ENCODE data around the gene CABLES1.
"Not testable (repeated sequence)": the region's sequence is repeated elsewhere in the genome, so short reads cannot be mapped to it uniquely, and the experiment has no call there.

The CABLES1 gene

GRCh38 chr18:23142251-23142929, 7.1 kb downstream of the CABLES1 start:
- DNase-seq (ENCODE audit: low read depth in 2 of 2), result no peak

GRCh38 chr18:23143016-23143814, 7.9 kb downstream of the CABLES1 start:
- no peak for DNase-seq (ENCODE audit: low read depth in 2 of 2)

- no peak for DNase-seq (ENCODE audit: low read depth in 2 of 2)
Observed at GRCh38 chr18:23143815-23144261, 8.6 kb downstream of the CABLES1 start.

DNA sequence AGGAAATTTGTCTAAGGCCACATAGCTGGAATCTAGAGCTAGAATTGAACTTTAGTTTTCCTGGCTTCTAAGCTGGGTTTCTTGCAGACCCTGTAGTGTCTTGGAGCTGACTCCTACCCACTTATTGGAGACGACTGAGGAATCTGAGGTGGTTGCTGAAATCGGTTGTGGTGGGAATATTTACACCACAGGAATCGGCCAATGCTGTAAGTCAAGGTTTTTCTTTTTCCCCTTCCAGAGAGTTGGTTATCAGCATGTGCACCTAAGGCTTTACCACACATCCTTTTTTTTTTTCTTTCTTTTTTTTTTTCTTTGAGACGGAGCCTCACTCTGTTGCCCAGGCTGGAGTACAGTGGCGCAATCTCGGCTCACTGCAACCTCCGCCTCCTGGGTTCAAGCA, 9.4 kb downstream of the CABLES1 start:
- no peak for DNase-seq (ENCODE audit: low read depth in 2 of 2)

GRCh38 chr18:23145621-23146020, 10.3 kb downstream of the CABLES1 start:
- no peak for DNase-seq (ENCODE audit: low read depth in 2 of 2)

GRCh38 chr18:23146861-23147469, 11.7 kb downstream of the CABLES1 start:
- no peak for DNase-seq (ENCODE audit: low read depth in 2 of 2)

DNA sequence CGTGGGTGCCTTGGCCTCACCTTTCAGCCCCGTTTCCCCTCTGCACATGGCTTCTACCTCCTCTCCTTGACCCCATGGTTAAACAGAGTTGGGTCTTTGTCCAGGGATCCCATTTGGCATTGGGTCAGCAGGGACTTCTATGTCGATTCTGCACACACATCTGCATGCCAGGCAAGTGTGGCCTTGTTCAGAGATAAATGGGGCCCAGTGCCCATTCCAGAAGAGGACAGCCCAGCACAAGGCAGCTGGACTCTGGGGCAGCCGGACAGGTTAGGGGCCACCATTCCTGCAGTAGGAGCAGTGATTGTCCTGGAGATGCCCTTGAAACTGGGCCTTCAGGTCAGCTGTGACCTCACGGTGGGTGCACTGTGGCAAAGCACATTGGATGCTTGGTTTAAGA, 13.1 kb downstream of the CABLES1 start:
- no peak for DNase-seq (ENCODE audit: low read depth in 2 of 2)

- no peak for DNase-seq (ENCODE audit: low read depth in 2 of 2)
Observed at GRCh38 chr18:23149570-23149969, 14.3 kb downstream of the CABLES1 start.

DNA sequence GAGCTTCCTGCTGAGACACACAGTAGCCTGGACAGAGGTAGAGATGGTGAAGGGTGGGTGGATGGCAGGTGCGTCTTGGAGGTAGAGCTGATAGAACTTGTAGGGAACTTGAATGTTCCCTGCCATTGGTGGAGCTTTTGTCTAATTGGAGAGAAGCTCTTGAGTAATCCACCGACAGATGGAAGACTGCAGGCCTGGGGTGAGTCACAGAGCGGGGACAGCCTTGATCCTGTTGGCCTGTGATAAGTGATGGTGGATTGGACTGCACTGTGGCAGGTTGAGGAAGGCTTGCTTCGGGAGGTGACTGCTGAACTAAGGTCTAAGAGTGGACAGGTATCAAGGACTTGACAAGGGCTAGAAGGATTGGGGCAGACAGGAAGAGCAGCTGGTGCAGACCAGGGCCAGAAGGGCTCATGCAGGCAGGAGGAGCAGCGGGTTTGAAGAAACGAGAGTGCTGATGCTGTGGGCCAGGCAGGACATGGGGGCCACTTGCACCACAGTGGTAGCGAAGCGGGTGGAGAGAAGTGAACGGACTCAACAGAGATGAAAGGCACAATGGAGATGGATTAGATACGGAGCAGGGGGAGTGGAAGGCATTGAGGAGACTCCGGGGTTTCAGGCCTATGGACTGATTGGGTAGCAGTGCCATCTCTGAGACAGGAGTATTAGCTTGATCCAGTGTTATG, 16.3 kb downstream of the CABLES1 start:
- DNase-seq (ENCODE audit: low read depth in 2 of 2), result no peak

DNA sequence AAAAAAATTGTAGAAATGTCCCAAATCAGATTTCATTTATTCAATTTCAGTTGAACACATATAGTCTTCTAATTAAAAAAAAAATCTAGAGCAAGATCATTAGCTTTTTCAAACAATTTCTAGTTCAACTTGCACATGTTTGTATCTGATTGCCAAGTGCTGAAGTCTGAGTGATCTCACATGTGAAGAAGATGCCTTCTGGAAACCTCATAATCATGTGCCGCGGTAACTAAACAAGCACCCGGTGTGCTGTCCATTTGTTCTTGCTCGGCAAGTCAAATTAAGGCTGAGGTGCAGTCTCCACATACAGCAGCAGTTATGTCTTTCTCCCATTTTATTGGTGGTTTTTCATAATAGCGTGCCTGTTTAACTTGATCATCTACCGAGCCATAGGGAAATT, 18.7 kb downstream of the CABLES1 start:
- no peak for DNase-seq (ENCODE audit: low read depth in 2 of 2)

- no peak for DNase-seq (ENCODE audit: low read depth in 2 of 2)
Observed at GRCh38 chr18:23154823-23155500, 19.7 kb downstream of the CABLES1 start.

GRCh38 chr18:23155537-23155936, 20.3 kb downstream of the CABLES1 start:
- DNase-seq (ENCODE audit: low read depth in 2 of 2), result no peak

GRCh38 chr18:23156134-23156533, 20.8 kb downstream of the CABLES1 start:
- DNase-seq (ENCODE audit: low read depth in 2 of 2), result no peak

- DNase-seq (ENCODE audit: low read depth in 2 of 2), result no peak
Observed at GRCh38 chr18:23158058-23158457, 22.8 kb downstream of the CABLES1 start.

- not testable (repeated sequence) for DNase-seq (ENCODE audit: low read depth in 2 of 2)
Observed at GRCh38 chr18:23158884-23159283, 23.6 kb downstream of the CABLES1 start.

DNA sequence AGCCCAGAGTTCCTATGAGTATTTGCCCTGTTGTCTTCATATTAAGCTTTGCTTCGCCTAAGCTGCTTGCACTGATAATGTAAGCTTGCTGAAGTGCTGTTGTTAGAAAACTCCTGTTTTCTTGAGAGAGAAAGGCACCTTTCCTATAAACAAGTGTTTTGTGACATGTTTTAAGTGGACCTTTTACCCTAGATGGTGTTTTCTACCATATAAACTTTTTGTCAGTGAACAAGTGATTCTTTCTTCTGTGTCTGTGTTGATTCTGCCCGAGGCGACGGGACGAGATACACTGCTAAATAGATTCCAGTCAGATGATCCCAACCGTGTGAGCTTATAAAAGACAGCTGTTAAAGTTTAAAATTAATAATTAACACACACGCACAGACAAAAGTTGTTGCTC, 24.1 kb downstream of the CABLES1 start:
- no peak for DNase-seq (ENCODE audit: low read depth in 2 of 2)

DNA sequence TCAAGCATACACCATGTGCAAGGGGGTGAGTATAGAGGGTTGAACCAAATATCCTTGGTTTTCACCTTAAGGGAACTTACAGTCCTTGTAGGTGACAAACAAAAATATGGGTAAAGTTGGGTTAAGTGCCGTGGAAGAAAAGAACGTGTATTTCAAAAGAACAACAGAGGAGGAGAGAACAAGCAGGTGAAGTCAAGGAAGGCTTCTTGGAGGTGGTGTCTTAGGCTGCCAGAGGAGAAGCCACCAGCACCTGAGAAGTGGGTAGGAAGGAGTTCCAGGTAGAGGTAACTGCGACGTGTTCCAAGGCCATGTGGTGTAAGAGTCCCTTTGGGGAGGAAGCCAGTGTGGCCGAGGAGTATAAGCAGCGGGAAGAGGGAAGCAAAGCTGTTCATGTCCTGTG, 27.2 kb downstream of the CABLES1 start:
- DNase-seq (ENCODE audit: low read depth in 2 of 2), result no peak

- no peak for DNase-seq (ENCODE audit: low read depth in 2 of 2)
Observed at GRCh38 chr18:23163786-23164533, 28.7 kb downstream of the CABLES1 start.

DNA sequence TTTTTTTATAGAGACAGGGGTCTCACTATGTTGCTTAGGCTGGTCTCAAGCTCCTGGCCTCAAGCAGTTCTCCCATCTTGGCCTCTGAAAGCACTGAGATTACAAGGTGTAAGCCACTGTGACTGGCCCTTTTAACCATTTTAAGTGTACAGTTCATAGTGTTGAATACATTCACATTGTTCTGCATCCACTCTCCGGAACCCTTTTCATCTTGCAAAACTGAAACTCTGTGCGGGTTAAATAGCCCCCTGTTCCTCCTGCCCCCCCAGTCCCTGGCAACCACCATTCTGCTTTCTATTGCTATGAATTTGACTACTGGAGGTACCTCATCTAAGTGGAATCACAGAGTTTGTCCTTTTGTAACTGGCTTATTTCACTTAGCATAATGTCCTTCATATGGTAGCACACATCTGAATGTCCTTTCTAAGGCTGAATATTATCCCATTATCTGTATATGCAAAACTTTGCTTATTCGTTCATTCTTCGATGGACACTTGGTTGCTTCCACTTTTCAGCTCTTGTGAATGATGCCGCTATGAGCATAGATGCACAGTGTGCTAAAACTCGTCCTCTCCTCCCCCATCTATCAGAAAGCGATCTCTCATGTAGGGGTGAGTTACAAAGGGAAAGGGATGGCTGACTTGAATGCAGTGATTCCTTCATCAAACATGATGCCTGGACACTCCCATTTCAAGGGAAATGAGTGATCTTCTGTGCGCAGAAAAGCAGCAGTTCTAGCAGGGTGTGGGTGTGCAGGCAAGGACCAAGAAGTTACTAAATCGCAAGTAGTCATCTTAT, 30.2 kb downstream of the CABLES1 start:
- no peak for DNase-seq (ENCODE audit: low read depth in 2 of 2)

- no peak for DNase-seq (ENCODE audit: low read depth in 2 of 2)
Observed at GRCh38 chr18:23166891-23167541, 31.7 kb downstream of the CABLES1 start.
